Parathyroid adenoma (tissue), 2 donors: ENCODE data around the gene PIK3R6.

ENCODE experiments used
- H2AFZ ChIP-seq: fragments of 300-600 bp; sonication (generic); one replicate; pipeline ENCODE4 v1.7.0; 2017; ENCODE audit warnings: antibody characterized with exemption, mild to moderate bottlenecking
- H3K27ac ChIP-seq: fragments of 300-600 bp; sonication (generic); one replicate; pipeline ENCODE4 v1.7.0; 2017
- H3K27me3 ChIP-seq: fragments of 300-600 bp; sonication (generic); one replicate; pipeline ENCODE4 v1.7.0; 2017; ENCODE audit warnings: low read length; ENCODE audit not compliant: control insufficient read depth, insufficient read depth
- H3K36me3 ChIP-seq: fragments of 300-600 bp; sonication (generic); one replicate; pipeline ENCODE4 v1.7.0; 2017; ENCODE audit warnings: low read length; ENCODE audit not compliant: control insufficient read depth, insufficient read depth
- H3K4me1 ChIP-seq: fragments of 300-600 bp; sonication (generic); one replicate; pipeline ENCODE4 v1.7.0; 2017; ENCODE audit warnings: control low read depth
- H3K4me2 ChIP-seq: fragments of 300-600 bp; sonication (generic); one replicate; pipeline ENCODE4 v1.7.0; 2017; ENCODE audit warnings: low read length
- H3K4me3 ChIP-seq: fragments of 300-600 bp; sonication (generic); one replicate; pipeline ENCODE4 v1.7.0; 2017; ENCODE audit warnings: low read depth, low read length
- H3K79me2 ChIP-seq: fragments of 300-600 bp; sonication (generic); one replicate; pipeline ENCODE4 v1.7.0; 2017; ENCODE audit warnings: control low read depth
- H3K9ac ChIP-seq: fragments of 300-600 bp; sonication (generic); one replicate; pipeline ENCODE4 v1.7.0; 2017; ENCODE audit warnings: mild to moderate bottlenecking
- H3K9me3 ChIP-seq: fragments of 300-600 bp; sonication (generic); one replicate; pipeline ENCODE4 v1.7.0; 2017; ENCODE audit warnings: low read length; ENCODE audit not compliant: control insufficient read depth
- CTCF ChIP-seq: fragments of 300-600 bp; sonication (generic); IDR thresholded peaks from one replicate; pipeline ENCODE4 v1.7.0; 2017; ENCODE audit warnings: antibody characterized with exemption, mild to moderate bottlenecking
- donor health status: primary hyperparathyroidism.

The PIK3R6 gene, protein sequence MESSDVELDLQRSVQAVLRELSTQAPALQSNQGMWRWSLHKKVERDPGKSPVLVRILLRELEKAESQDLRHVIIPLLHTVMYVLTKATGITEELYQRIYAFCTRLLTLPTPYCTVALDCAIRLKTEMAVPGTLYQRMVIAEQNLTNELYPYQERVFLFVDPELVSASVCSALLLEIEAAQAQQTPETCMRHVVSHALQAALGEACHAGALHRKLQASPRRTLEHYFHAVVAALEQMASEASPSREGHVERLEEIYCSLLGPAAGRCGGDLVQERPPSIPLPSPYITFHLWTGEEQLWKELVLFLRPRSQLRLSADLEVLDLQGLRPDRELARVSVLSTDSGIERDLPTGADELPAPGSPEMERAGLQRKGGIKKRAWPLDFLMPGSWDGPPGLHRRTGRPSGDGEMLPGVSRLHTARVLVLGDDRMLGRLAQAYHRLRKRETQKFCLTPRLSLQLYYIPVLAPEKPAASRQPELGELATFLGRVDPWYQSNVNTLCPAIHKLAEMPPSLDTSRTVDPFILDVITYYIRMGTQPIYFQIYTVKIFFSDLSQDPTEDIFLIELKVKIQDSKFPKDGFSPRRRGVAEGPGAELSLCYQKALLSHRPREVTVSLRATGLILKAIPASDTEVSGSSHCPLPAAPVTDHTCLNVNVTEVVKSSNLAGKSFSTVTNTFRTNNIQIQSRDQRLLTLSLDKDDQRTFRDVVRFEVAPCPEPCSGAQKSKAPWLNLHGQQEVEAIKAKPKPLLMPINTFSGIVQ

GRCh38 chr17:8867361-8867981 is at the start of gene PIK3R6:
PIK3R6 (minus strand) TSS chr17:8867674; CDS start chr17:8849794, 17,880 bp downstream.
- H3K36me3 ChIP-seq: no peaks in the 10 kb centered on the region
- no peaks in the 10 kb centered on the region for H3K27me3 ChIP-seq
- H3K4me2 ChIP-seq: no peak within 1 kb of the TSS
- TF ChIP-seq CTCF: no peak
- no peaks in the 10 kb centered on the region for H3K4me1 ChIP-seq
- no peaks in the 10 kb centered on the region for H3K79me2 ChIP-seq
- no peak within 1 kb of the TSS for H3K9ac ChIP-seq
- H3K4me3 ChIP-seq: no peak within 1 kb of the TSS
- no peak within 1 kb of the TSS for H2AFZ ChIP-seq
- no peak within 1 kb of the TSS for H3K27ac ChIP-seq
- H3K9me3 ChIP-seq: no peaks in the 10 kb centered on the region

GRCh38 chr17:8916466-8916865 is 49.0 kb upstream of the PIK3R6 start:
- Histone ChIP-seq H3K4me2 (no peak overlapping the region), H3K36me3 (no peaks in the 10 kb centered on the region), H3K27ac (no peak overlapping the region)

GRCh38 chr17:8914554-8914953 is 47.1 kb upstream of the PIK3R6 start:
- Histone ChIP-seq H2AFZ (no peak overlapping the region), H3K4me2 (no peak overlapping the region), H3K9me3 (no peaks in the 10 kb centered on the region), H3K27me3 (no peaks in the 10 kb centered on the region), H3K4me3 (no peak overlapping the region), H3K27ac (no peak overlapping the region), H3K36me3 (no peaks in the 10 kb centered on the region), H3K9ac (no peak overlapping the region), H3K79me2 (no peaks in the 10 kb centered on the region), H3K4me1 (no peaks in the 10 kb centered on the region)
- no peak for TF ChIP-seq CTCF

More at GRCh38 chr17:8916466-8916865, 49.0 kb upstream of the PIK3R6 start:
- H3K79me2 ChIP-seq: no peaks in the 10 kb centered on the region
- no peaks in the 10 kb centered on the region for H3K4me1 ChIP-seq
- no peaks in the 10 kb centered on the region for H3K9me3 ChIP-seq
- TF ChIP-seq CTCF: no peak
- no peaks in the 10 kb centered on the region for H3K27me3 ChIP-seq
- no peak overlapping the region for H3K4me3 ChIP-seq
- H2AFZ ChIP-seq: no peak overlapping the region
- no peak overlapping the region for H3K9ac ChIP-seq

GRCh38 chr17:8913879-8914278 is 46.4 kb upstream of the PIK3R6 start:
- Histone ChIP-seq H3K4me2 (no peak overlapping the region), H3K36me3 (no peaks in the 10 kb centered on the region), H3K9ac (no peak overlapping the region), H3K4me1 (no peaks in the 10 kb centered on the region), H2AFZ (no peak overlapping the region), H3K79me2 (no peaks in the 10 kb centered on the region), H3K27me3 (no peaks in the 10 kb centered on the region), H3K9me3 (no peaks in the 10 kb centered on the region), H3K4me3 (no peak overlapping the region), H3K27ac (no peak overlapping the region)
- TF ChIP-seq CTCF: no peak
